ENCODE measurements around the gene CDH4. TPM values are rescaled to one million over a fixed set of nuclear protein-coding genes. Genes with fewer than 3 reads are reported as not detected.

The CDH4 gene
- total RNA-seq, 1 experiment from 2014 or later = 25.0 TPM

- Mint-ChIP-seq H3K4me1 (ENCODE audit: insufficient read depth, unreplicated experiment) (no peaks in the 10 kb centered on the region), H3K9me3 (ENCODE audit: unreplicated experiment) (no peaks in the 10 kb centered on the region), H3K27ac (ENCODE audit: low read depth, unreplicated experiment) (no peak overlapping the region), H3K4me3 (ENCODE audit: unreplicated experiment) (no peak overlapping the region), H3K36me3 (ENCODE audit: insufficient read depth, unreplicated experiment) (no peaks in the 10 kb centered on the region), H3K27me3 (ENCODE audit: insufficient read depth, unreplicated experiment) (no peaks in the 10 kb centered on the region)
- no TSS peak for BruUV-seq (replicated peaks)
- no peak for TF ChIP-seq CTCF (IDR thresholded peaks at IDR 0.05; ENCODE audit: unreplicated experiment)
- ChIA-PET CTCF (interaction anchor here (0.6 to 1.1 kb wide), 2 partner anchors 30 to 149 kb away, joined by 3 read pairs; no protein-coding TSS in a partner anchor), POLR2A (no interaction called here)
- intact Hi-C loops (cut with micrococcal nuclease) = no loop called here
- DNase-seq (ENCODE audit: unreplicated experiment) = no peak
Observed at GRCh38 chr20:61482901-61483300, 230.8 kb downstream of the CDH4 start.

GRCh38 chr20:61483336-61484067 lies 231.4 kb downstream of the CDH4 start:
- intact Hi-C loops (cut with micrococcal nuclease) = no loop called here
- DNase-seq (ENCODE audit: unreplicated experiment) = no peak
- no peak for TF ChIP-seq CTCF (IDR thresholded peaks at IDR 0.05; ENCODE audit: unreplicated experiment)
- ChIA-PET CTCF (interaction anchor here (0.6 to 1.1 kb wide), 2 partner anchors 31 to 148 kb away, joined by 3 read pairs; no protein-coding TSS in a partner anchor), POLR2A (interaction anchor here (0.6 kb wide), 1 partner anchor 26 kb away, joined by 3 read pairs; no protein-coding TSS in a partner anchor)
- no peaks in the 10 kb centered on the region for H3K27me3 Mint-ChIP-seq (ENCODE audit: insufficient read depth, unreplicated experiment)
- H3K4me1 Mint-ChIP-seq (ENCODE audit: insufficient read depth, unreplicated experiment) = no peaks in the 10 kb centered on the region
- H3K4me3 Mint-ChIP-seq (ENCODE audit: unreplicated experiment) = no peak overlapping the region
- no peaks in the 10 kb centered on the region for H3K9me3 Mint-ChIP-seq (ENCODE audit: unreplicated experiment)
- H3K36me3 Mint-ChIP-seq (ENCODE audit: insufficient read depth, unreplicated experiment) = no peaks in the 10 kb centered on the region
- no peak overlapping the region for H3K27ac Mint-ChIP-seq (ENCODE audit: low read depth, unreplicated experiment)
- BruUV-seq (replicated peaks) = no TSS peak

GRCh38 chr20:61486198-61486597 lies 234.1 kb downstream of the CDH4 start:
- CTCF ChIA-PET = interaction anchor here (0.5 to 0.9 kb wide), 2 partner anchors 12 to 402 kb away, joined by 3 to 4 read pairs; no protein-coding TSS in a partner anchor
- H3K27me3 Mint-ChIP-seq (ENCODE audit: insufficient read depth, unreplicated experiment) = no peaks in the 10 kb centered on the region
- POLR2A ChIA-PET = no interaction called here
- BruUV-seq (replicated peaks) = no TSS peak
- no peak for DNase-seq (ENCODE audit: unreplicated experiment)
- no peak for TF ChIP-seq CTCF (IDR thresholded peaks at IDR 0.05; ENCODE audit: unreplicated experiment)
- no peaks in the 10 kb centered on the region for H3K4me1 Mint-ChIP-seq (ENCODE audit: insufficient read depth, unreplicated experiment)
- H3K36me3 Mint-ChIP-seq (ENCODE audit: insufficient read depth, unreplicated experiment) = no peaks in the 10 kb centered on the region
- no peak overlapping the region for H3K27ac Mint-ChIP-seq (ENCODE audit: low read depth, unreplicated experiment)
- H3K9me3 Mint-ChIP-seq (ENCODE audit: unreplicated experiment) = no peaks in the 10 kb centered on the region
- no peak overlapping the region for H3K4me3 Mint-ChIP-seq (ENCODE audit: unreplicated experiment)
- intact Hi-C loops (cut with micrococcal nuclease) = no loop called here

GRCh38 chr20:61487346-61487996 lies 235.4 kb downstream of the CDH4 start:
- Mint-ChIP-seq H3K27ac (ENCODE audit: low read depth, unreplicated experiment) (no peak overlapping the region), H3K27me3 (ENCODE audit: insufficient read depth, unreplicated experiment) (no peaks in the 10 kb centered on the region), H3K4me3 (ENCODE audit: unreplicated experiment) (no peak overlapping the region), H3K36me3 (ENCODE audit: insufficient read depth, unreplicated experiment) (no peaks in the 10 kb centered on the region), H3K4me1 (ENCODE audit: insufficient read depth, unreplicated experiment) (no peaks in the 10 kb centered on the region), H3K9me3 (ENCODE audit: unreplicated experiment) (no peaks in the 10 kb centered on the region)
- CTCF ChIA-PET = no interaction called here
- intact Hi-C loops (cut with micrococcal nuclease) = no loop called here
- TF ChIP-seq CTCF (IDR thresholded peaks at IDR 0.05; ENCODE audit: unreplicated experiment) = no peak
- POLR2A ChIA-PET = no interaction called here
- DNase-seq (ENCODE audit: unreplicated experiment) = no peak
- BruUV-seq (replicated peaks) = no TSS peak

Data from MCF 10A (cell line).